Hepatocyte (in vitro differentiated cells): ENCODE data around the gene PHLPP1.

Experiments used
- CTCF ChIP-seq: fragments of 200-600 bp; sonication (generic); IDR thresholded peaks from 2 replicates; pipeline ENCODE4 v1.5.1; 2016; ENCODE audit warnings: antibody characterized with exemption, mild to moderate bottlenecking; ENCODE audit not compliant: poor library complexity
- EZH2phosphoT487 ChIP-seq: fragments of 200-600 bp; sonication (generic); IDR thresholded peaks from one replicate; pipeline ENCODE4 v1.6.1; 2018; ENCODE audit warnings: antibody characterized with exemption, mild to moderate bottlenecking, low read depth, moderate library complexity; ENCODE audit not compliant: unreplicated experiment, severe bottlenecking

- TF ChIP-seq CTCF: no peak
- TF ChIP-seq EZH2phosphoT487: no peak
These were observed 126.1 kb downstream of the PHLPP1 start for GRCh38 chr18:62841405-62841804.
